Small intestine (tissue), 7 donors: ENCODE results near the gene MAB21L2. TPM values are rescaled to one million over a fixed set of nuclear protein-coding genes. Genes with fewer than 3 reads are reported as not detected.
A peak's percentile ranks its signal among the peaks of the same experiment; 100 is the strongest.

Experiments used
- DNase-seq, 2 donors: peaks; one replicate each; pipeline versions ENCODE4 v3.0.0 to v3.0.0-alpha.2; 2013
- FAIRE-seq: peaks from 2 replicates; lab custom pipeline; 2012; peaks lifted over from hg19 to GRCh38; lab: Jason Lieb, UNC
- H3K27ac ChIP-seq, 3 donors: one replicate each; pipeline ENCODE4 v1.5.1; 2013; ENCODE audit warnings: low read length in 2 of 3, mild to moderate bottlenecking in 2 of 3, control low read depth in 1 of 3, inconsistent platforms in 1 of 3, low read depth in 1 of 3, moderate library complexity in 1 of 3
- H3K27me3 ChIP-seq, 3 donors: one replicate each; pipeline ENCODE4 v1.6.1; 2013; ENCODE audit warnings: low read length in 3 of 3, inconsistent platforms in 1 of 3; ENCODE audit not compliant: control insufficient read depth in 3 of 3, insufficient read depth in 3 of 3
- H3K36me3 ChIP-seq, 3 donors: one replicate each; pipeline ENCODE4 v1.6.1; 2013; ENCODE audit warnings: low read length in 3 of 3, inconsistent platforms in 1 of 3, low read depth in 1 of 3, mild to moderate bottlenecking in 1 of 3, moderate library complexity in 1 of 3; ENCODE audit not compliant: control insufficient read depth in 3 of 3, insufficient read depth in 2 of 3
- H3K4me1 ChIP-seq, 3 donors: one replicate each; pipeline ENCODE4 v1.6.1; 2013; ENCODE audit warnings: low read length in 2 of 3, inconsistent platforms in 1 of 3, low read depth in 1 of 3, mild to moderate bottlenecking in 1 of 3, moderate library complexity in 1 of 3; ENCODE audit not compliant: control insufficient read depth in 3 of 3, insufficient read depth in 2 of 3
- H3K4me3 ChIP-seq, 3 donors: one replicate each; pipeline ENCODE4 v1.5.1; 2013; ENCODE audit warnings: low read length in 3 of 3, control low read depth in 1 of 3, inconsistent platforms in 1 of 3, low read depth in 1 of 3, mild to moderate bottlenecking in 1 of 3, moderate library complexity in 1 of 3
- H3K9me3 ChIP-seq, 2 donors: one replicate each; pipeline ENCODE4 v1.6.1; 2013; ENCODE audit warnings: low read depth in 1 of 2, low read length in 1 of 2; ENCODE audit not compliant: control insufficient read depth in 2 of 2, insufficient read depth in 1 of 2
- WGBS, 3 donors: extraction: QIAGEN DNeasy Blood & Tissue Kit; methylation state at CpG; one replicate each; pipeline ENCODE4 v1.1.7; 2013; 5-methylcytosine and 5-hydroxymethylcytosine counted together
- polyA plus RNA-seq, 4 donors: library from polyadenylated mRNA; stranded (reverse) in 3 of 4; unstranded in 1 of 4; fragments of 200-250 nt in 3 of 4; fragments of 120-200 nt in 1 of 4; gene quantifications; one replicate each; pipeline versions ENCODE4 v1.2.1 to v1.2.3, GENCODE V29; 2013
- donor health status: healthy with polysubstance abuse.
- donor health status: control.
- donor health status: control.
- donor health status: Bipolar disorder and iron deficiency.
- donor health status: healthy.

Gene MAB21L2
- polyA plus RNA-seq, 4 donors, result 0.89 to 11.7 (median 9.5) TPM

GRCh38 chr4:150567070-150567469 lies 14.9 kb upstream of the MAB21L2 start:
- no peak for FAIRE-seq
- no peaks in the 10 kb centered on the region for H3K27me3 ChIP-seq
- no peak for DNase-seq
- H3K36me3 ChIP-seq, result no peaks in the 10 kb centered on the region
- no peaks in the 10 kb centered on the region for H3K4me1 ChIP-seq
- no peak overlapping the region for H3K27ac ChIP-seq
- no peak overlapping the region for H3K4me3 ChIP-seq
- WGBS, 3 donors, result 88 to 89% (median 88%) methylated on average over 3 of the region's 3 CpGs
- H3K9me3 ChIP-seq, result peaks cover 0 to 6% of the 10 kb centered on the region in 2 donors

- FAIRE-seq (no peak), DNase-seq (no peak)
- 69 to 94% (median 92%) methylated on average over 5 of the region's 5 CpGs for WGBS, 3 donors
- Histone ChIP-seq H3K27me3 (no peaks in the 10 kb centered on the region), H3K4me1 (no peaks in the 10 kb centered on the region), H3K27ac (no peak overlapping the region), H3K9me3 (peaks cover 0 to 6% of the 10 kb centered on the region in 2 donors), H3K36me3 (no peaks in the 10 kb centered on the region), H3K4me3 (no peak overlapping the region)
These were observed 12.5 kb upstream of the MAB21L2 start for GRCh38 chr4:150569384-150569987.

GRCh38 chr4:150569998-150570535 lies 11.9 kb upstream of the MAB21L2 start:
- Histone ChIP-seq H3K4me3 (no peak overlapping the region), H3K9me3 (peaks cover 0 to 5% of the 10 kb centered on the region in 2 donors), H3K27me3 (no peaks in the 10 kb centered on the region), H3K27ac (no peak overlapping the region), H3K4me1 (no peaks in the 10 kb centered on the region), H3K36me3 (no peaks in the 10 kb centered on the region)
- WGBS, 3 donors, result 75 to 93% (median 92%) methylated on average over 4 of the region's 4 CpGs
- no peak for DNase-seq
- no peak for FAIRE-seq

GRCh38 chr4:150570862-150571261 lies 11.1 kb upstream of the MAB21L2 start:
- no peaks in the 10 kb centered on the region for H3K27me3 ChIP-seq
- DNase-seq (no peak), FAIRE-seq (no peak)
- H3K36me3 ChIP-seq, result no peaks in the 10 kb centered on the region
- H3K27ac ChIP-seq, result no peak overlapping the region
- no peaks in the 10 kb centered on the region for H3K4me1 ChIP-seq
- H3K9me3 ChIP-seq, result peaks cover 0 to 1% of the 10 kb centered on the region in 2 donors
- 58 to 74% (median 72%) methylated on average over 1 of the region's 1 CpG for WGBS, 3 donors
- no peak overlapping the region for H3K4me3 ChIP-seq

- FAIRE-seq, result no peak
- Histone ChIP-seq H3K4me1 (no peaks in the 10 kb centered on the region), H3K27ac (no peak overlapping the region), H3K36me3 (no peaks in the 10 kb centered on the region), H3K27me3 (no peaks in the 10 kb centered on the region), H3K4me3 (no peak overlapping the region), H3K9me3 (no peaks in the 10 kb centered on the region)
- no peak for DNase-seq
- 88 to 93% (median 90%) methylated on average over 5 of the region's 5 CpGs for WGBS, 3 donors
These were observed 9.0 kb upstream of the MAB21L2 start for GRCh38 chr4:150572704-150573504.

GRCh38 chr4:150573534-150573933 lies 8.4 kb upstream of the MAB21L2 start:
- Histone ChIP-seq H3K4me3 (no peak overlapping the region), H3K27ac (no peak overlapping the region), H3K9me3 (no peaks in the 10 kb centered on the region), H3K27me3 (no peaks in the 10 kb centered on the region), H3K4me1 (no peaks in the 10 kb centered on the region), H3K36me3 (no peaks in the 10 kb centered on the region)
- DNase-seq (no peak), FAIRE-seq (no peak)
- WGBS, 3 donors, result 81 to 94% (median 82%) methylated on average over 1 of the region's 1 CpG

- 79 to 88% (median 85%) methylated on average over 3 of the region's 3 CpGs for WGBS, 3 donors
- Histone ChIP-seq H3K36me3 (no peaks in the 10 kb centered on the region), H3K27ac (peak overlapping the region in 1 of 3 donors; percentile 40), H3K9me3 (no peaks in the 10 kb centered on the region), H3K4me3 (no peak overlapping the region), H3K27me3 (peaks cover 0 to 6% (median 0%) of the 10 kb centered on the region in 3 donors), H3K4me1 (no peaks in the 10 kb centered on the region)
- DNase-seq (no peak), FAIRE-seq (no peak)
These were observed 7.3 kb upstream of the MAB21L2 start for GRCh38 chr4:150574678-150575077.

- H3K27ac ChIP-seq, result peak overlapping the region in 1 of 3 donors; percentile 48
- H3K4me1 ChIP-seq, result no peaks in the 10 kb centered on the region
These were observed 4.2 kb upstream of the MAB21L2 start for GRCh38 chr4:150577796-150578195.

More at GRCh38 chr4:150577796-150578195, 4.2 kb upstream of the MAB21L2 start:
- peaks cover 0 to 7% (median 0%) of the 10 kb centered on the region in 3 donors for H3K36me3 ChIP-seq
- DNase-seq (no peak), FAIRE-seq (no peak)
- no peak overlapping the region for H3K4me3 ChIP-seq
- peaks cover 0 to 13% (median 0%) of the 10 kb centered on the region in 3 donors for H3K27me3 ChIP-seq
- H3K9me3 ChIP-seq, result peaks cover 0 to 2% of the 10 kb centered on the region in 2 donors
- 68 to 87% (median 76%) methylated on average over 1 of the region's 1 CpG for WGBS, 3 donors
